Panc1 (cell line): ENCODE results near the gene PCLO.

Experiments
- CTCF ChIP-seq: fragments of 450-650 bp; IDR thresholded peaks from 2 replicates; pipeline ENCODE4 v1.5.1; 2017; ENCODE audit warnings: mild to moderate bottlenecking
- POLR2AphosphoS5 ChIP-seq: IDR thresholded peaks from 2 replicates; pipeline ENCODE4 v1.6.1; 2012; ENCODE audit warnings: mild to moderate bottlenecking, low read depth, low read length, moderate library complexity
- REST ChIP-seq, 2 experiments: IDR thresholded peaks; 2 replicates each; pipeline ENCODE4 v1.6.1; 2011 to 2012; ENCODE audit warnings: low read depth in 2 of 2, control low read depth in 1 of 2, low read length in 1 of 2, mild to moderate bottlenecking in 1 of 2, moderate library complexity in 1 of 2; ENCODE audit not compliant: insufficient read depth in 1 of 2
- SIN3A ChIP-seq: IDR thresholded peaks from 2 replicates; pipeline ENCODE4 v1.6.1; 2012; ENCODE audit warnings: low read depth, mild to moderate bottlenecking, low read length, moderate library complexity, borderline replicate concordance; ENCODE audit not compliant: insufficient read depth
- TCF7L2 ChIP-seq: IDR thresholded peaks from 2 replicates; pipeline ENCODE4 v1.6.1; 2011; ENCODE audit warnings: mild to moderate bottlenecking, low read depth, low read length, inconsistent platforms

GRCh38 chr7:83148776-83149175, 13.9 kb downstream of the PCLO start:
- TF ChIP-seq REST (IDR thresholded peaks at IDR 0.05; ENCODE audit: insufficient read depth in 1 of 2, low read depth in 2 of 2, low read length in 1 of 2) (no peak), CTCF (no peak), POLR2AphosphoS5 (no peak), SIN3A (no peak), TCF7L2 (no peak)
